Tibial artery (tissue), 4 donors: ENCODE results near the gene ADGRL3.

ENCODE experiments used
- DNase-seq, 2 donors: peaks; one replicate each; pipeline ENCODE4 v3.0.0-alpha.2; 2019
- H3K27ac ChIP-seq, 2 donors: fragments of 200-600 bp; sonication (generic) in 1 of 2; 1 replicate in 1 of 2; 2 replicates in 1 of 2; pipeline ENCODE4 v1.5.1; 2018 to 2019; ENCODE audit warnings: mild to moderate bottlenecking in 1 of 2
- H3K27me3 ChIP-seq, 2 donors: fragments of 200-600 bp; sonication (generic) in 1 of 2; one replicate each; pipeline versions ENCODE4 v1.5.1 to v1.6.0; 2016 to 2019
- H3K36me3 ChIP-seq, 3 donors: fragments of 200-600 bp; sonication (generic) in 2 of 3; one replicate each; pipeline ENCODE4 v1.5.1; 2016 to 2019; ENCODE audit warnings: mild to moderate bottlenecking in 2 of 3
- H3K4me1 ChIP-seq, 4 donors: fragments of 200-600 bp; sonication (generic) in 2 of 4; 1 replicate in 3 of 4; 2 replicates in 1 of 4; pipeline ENCODE4 v1.5.1; 2016 to 2019
- H3K4me3 ChIP-seq, 2 donors: fragments of 200-600 bp; sonication (generic) in 1 of 2; 1 replicate in 1 of 2; 2 replicates in 1 of 2; pipeline ENCODE4 v1.5.1; 2018 to 2019; ENCODE audit warnings: mild to moderate bottlenecking in 2 of 2
- H3K9me3 ChIP-seq, 3 donors: fragments of 200-600 bp; sonication (generic) in 1 of 3; one replicate each; pipeline ENCODE4 v1.5.1; 2016 to 2019
- intact Hi-C: fragments of 100-400 bp; cut with DNase I; formaldehyde crosslinking; loops from one replicate; pipeline ENCODE4 v1.15.0; 2023; ENCODE audit warnings: low total_unique reads
- TF ChIP-seq, protein P1 (sequence below), 2 experiments: fragments of 200-600 bp in 1 of 2; fragments of 450-650 bp in 1 of 2; IDR thresholded peaks; one replicate each; pipeline ENCODE4 v1.5.1; 2017 to 2019; ENCODE audit warnings: antibody characterized with exemption in 2 of 2, mild to moderate bottlenecking in 1 of 2, moderate library complexity in 1 of 2

The ADGRL3 gene

GRCh38 chr4:61214680-61215079 lies 14.6 kb downstream of the ADGRL3 start:
- intact Hi-C loops = no loop called here
- no peak for DNase-seq
- Histone ChIP-seq H3K27ac (peak overlapping the region in 1 of 2 donors; percentile 16), H3K4me3 (no peak overlapping the region), H3K4me1 (peaks cover 0 to 80% (median 9%) of the 10 kb centered on the region in 4 donors), H3K36me3 (no peaks in the 10 kb centered on the region), H3K9me3 (no peaks in the 10 kb centered on the region), H3K27me3 (no peaks in the 10 kb centered on the region)
- TF ChIP-seq, protein P1, sequence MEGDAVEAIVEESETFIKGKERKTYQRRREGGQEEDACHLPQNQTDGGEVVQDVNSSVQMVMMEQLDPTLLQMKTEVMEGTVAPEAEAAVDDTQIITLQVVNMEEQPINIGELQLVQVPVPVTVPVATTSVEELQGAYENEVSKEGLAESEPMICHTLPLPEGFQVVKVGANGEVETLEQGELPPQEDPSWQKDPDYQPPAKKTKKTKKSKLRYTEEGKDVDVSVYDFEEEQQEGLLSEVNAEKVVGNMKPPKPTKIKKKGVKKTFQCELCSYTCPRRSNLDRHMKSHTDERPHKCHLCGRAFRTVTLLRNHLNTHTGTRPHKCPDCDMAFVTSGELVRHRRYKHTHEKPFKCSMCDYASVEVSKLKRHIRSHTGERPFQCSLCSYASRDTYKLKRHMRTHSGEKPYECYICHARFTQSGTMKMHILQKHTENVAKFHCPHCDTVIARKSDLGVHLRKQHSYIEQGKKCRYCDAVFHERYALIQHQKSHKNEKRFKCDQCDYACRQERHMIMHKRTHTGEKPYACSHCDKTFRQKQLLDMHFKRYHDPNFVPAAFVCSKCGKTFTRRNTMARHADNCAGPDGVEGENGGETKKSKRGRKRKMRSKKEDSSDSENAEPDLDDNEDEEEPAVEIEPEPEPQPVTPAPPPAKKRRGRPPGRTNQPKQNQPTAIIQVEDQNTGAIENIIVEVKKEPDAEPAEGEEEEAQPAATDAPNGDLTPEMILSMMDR (IDR thresholded peaks at IDR 0.05) = no peak

- Histone ChIP-seq H3K27ac (peak overlapping the region in 1 of 2 donors; percentile 4), H3K4me1 (peaks cover 0 to 80% (median 3%) of the 10 kb centered on the region in 4 donors), H3K27me3 (no peaks in the 10 kb centered on the region), H3K4me3 (no peak overlapping the region), H3K9me3 (no peaks in the 10 kb centered on the region), H3K36me3 (no peaks in the 10 kb centered on the region)
- intact Hi-C loops = no loop called here
- no peak for DNase-seq
- TF ChIP-seq, protein P1 (IDR thresholded peaks at IDR 0.05) = no peak
Measured at GRCh38 chr4:61217222-61217621, 17.1 kb downstream of the ADGRL3 start.

DNA sequence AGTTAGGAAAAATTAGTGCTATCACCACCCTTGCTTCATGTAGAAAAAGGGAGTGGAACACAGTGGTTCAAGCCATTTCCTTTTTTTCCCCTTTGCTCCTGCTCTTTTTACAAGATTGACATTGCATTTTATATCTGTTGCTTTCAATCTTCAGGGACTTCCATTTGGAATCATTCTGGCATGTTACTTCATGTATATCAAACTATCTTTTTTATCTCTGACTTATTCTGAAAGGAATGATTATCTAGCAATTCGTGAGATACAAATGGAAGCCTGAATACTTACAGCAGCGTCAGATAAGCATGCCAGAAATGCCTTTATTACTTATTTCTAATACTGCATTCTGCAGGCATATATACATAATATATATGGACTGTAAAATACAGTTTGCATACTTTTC lies 20.4 kb downstream of the ADGRL3 start:
- Histone ChIP-seq H3K4me1 (peaks cover 0 to 85% (median 6%) of the 10 kb centered on the region in 4 donors), H3K9me3 (no peaks in the 10 kb centered on the region), H3K27me3 (no peaks in the 10 kb centered on the region), H3K4me3 (no peak overlapping the region), H3K36me3 (no peaks in the 10 kb centered on the region), H3K27ac (no peak overlapping the region)
- TF ChIP-seq, protein P1 (IDR thresholded peaks at IDR 0.05) = no peak
- intact Hi-C loops = no loop called here
- DNase-seq = no peak

DNA sequence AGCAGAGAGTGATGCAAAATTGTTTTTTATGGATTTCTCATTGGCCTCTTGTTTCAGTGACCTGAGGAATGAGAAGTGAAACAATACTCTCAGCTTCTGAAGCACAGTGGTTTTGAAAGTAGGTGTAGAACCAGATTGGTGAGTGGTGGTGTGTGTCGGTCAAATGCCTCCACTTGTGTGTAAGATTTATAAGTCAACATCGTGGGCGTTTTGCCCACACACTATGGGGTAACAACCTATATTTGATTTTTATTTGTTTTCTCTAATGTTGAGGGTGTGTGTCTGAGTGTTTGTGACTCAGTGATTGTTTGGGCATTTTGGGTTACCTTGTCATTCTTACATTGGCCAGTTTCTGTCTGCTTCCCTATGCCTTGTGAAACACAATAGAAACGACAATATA lies 23.3 kb downstream of the ADGRL3 start:
- DNase-seq = no peak

GRCh38 chr4:61224573-61224972 lies 24.4 kb downstream of the ADGRL3 start:
- H3K9me3 ChIP-seq = no peaks in the 10 kb centered on the region
- no peaks in the 10 kb centered on the region for H3K36me3 ChIP-seq
- no peak for DNase-seq
- H3K4me3 ChIP-seq = no peak overlapping the region
- H3K27ac ChIP-seq = no peak overlapping the region
- H3K4me1 ChIP-seq = peaks cover 0 to 79% (median 7%) of the 10 kb centered on the region in 4 donors
- no peaks in the 10 kb centered on the region for H3K27me3 ChIP-seq
- TF ChIP-seq, protein P1 (IDR thresholded peaks at IDR 0.05) = no peak
- intact Hi-C loops = no loop called here

More for the DNA sequence above, 23.3 kb downstream of the ADGRL3 start:
- H3K36me3 ChIP-seq = no peaks in the 10 kb centered on the region
- H3K4me3 ChIP-seq = no peak overlapping the region
- intact Hi-C loops = no loop called here
- H3K9me3 ChIP-seq = no peaks in the 10 kb centered on the region
- H3K27me3 ChIP-seq = no peaks in the 10 kb centered on the region
- H3K4me1 ChIP-seq = peaks cover 0 to 91% (median 7%) of the 10 kb centered on the region in 4 donors
- no peak overlapping the region for H3K27ac ChIP-seq
- TF ChIP-seq, protein P1 (IDR thresholded peaks at IDR 0.05) = no peak

- Histone ChIP-seq H3K4me3 (no peak overlapping the region), H3K9me3 (no peaks in the 10 kb centered on the region), H3K27me3 (no peaks in the 10 kb centered on the region), H3K4me1 (peaks cover 0 to 70% (median 7%) of the 10 kb centered on the region in 4 donors), H3K36me3 (no peaks in the 10 kb centered on the region), H3K27ac (no peak overlapping the region)
- intact Hi-C loops = no loop called here
- TF ChIP-seq, protein P1 (IDR thresholded peaks at IDR 0.05) = no peak
- DNase-seq = no peak
Measured at GRCh38 chr4:61225656-61226055, 25.5 kb downstream of the ADGRL3 start.
